Loucy (cell line): Measurements from ENCODE around the gene GRID1.

Source experiments
- CTCF ChIP-seq: fragments of 200-600 bp; sonication (generic); conservative IDR thresholded peaks from 2 replicates; pipeline ENCODE4 v1.5.1; 2014; ENCODE audit warnings: mild to moderate bottlenecking, antibody characterized with exemption, low read length
- EZH2phosphoT487 ChIP-seq: fragments of 200-600 bp; IDR thresholded peaks from 2 replicates; pipeline ENCODE4 v1.6.1; 2018; ENCODE audit warnings: antibody characterized with exemption, mild to moderate bottlenecking, moderate library complexity, borderline replicate concordance

DNA sequence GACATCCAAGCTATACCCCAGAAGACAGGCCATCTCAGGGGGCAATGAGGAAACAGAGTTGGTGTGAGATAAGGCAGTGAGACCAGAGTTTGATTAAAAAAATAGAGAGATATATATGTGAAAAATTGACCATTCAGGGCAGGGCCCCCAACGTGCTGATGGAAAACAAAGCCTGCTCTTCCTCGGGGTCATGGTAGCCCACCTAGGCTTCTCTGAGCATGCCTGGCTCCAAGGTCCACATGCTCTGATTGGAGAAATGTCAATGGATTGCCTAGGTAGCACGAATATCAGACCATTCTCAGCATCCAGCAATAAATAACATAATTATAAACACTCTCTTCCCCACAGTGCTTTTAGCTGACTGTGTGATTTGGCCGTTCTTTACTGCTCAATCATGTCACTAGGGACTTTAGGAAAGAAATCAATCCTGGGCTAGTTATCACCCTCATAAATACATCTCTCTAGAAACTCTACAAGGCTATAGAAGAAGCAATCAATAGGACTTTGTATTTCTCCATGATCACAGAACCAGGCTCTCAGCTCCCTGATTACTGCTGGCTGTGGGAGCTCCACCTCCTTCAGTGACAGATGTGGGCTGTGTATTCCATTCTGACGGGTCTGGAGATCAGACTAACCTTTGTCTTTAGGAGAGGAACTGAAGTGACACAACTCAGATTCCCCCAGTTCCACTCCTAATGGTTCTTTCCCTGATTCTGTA is 766.4 kb downstream of the GRID1 start:
- no peak for TF ChIP-seq CTCF
- TF ChIP-seq EZH2phosphoT487, result no peak
